HAP-1 (cell line): Measurements from ENCODE around the gene PEBP1.

ENCODE experiments used
- DNase-seq, 2 experiments: peaks; one replicate each; pipeline ENCODE4 v3.0.0-alpha.2; 2016 to 2020; ENCODE audit warnings: low spot score in 2 of 2
- H3K27me3 ChIP-seq: fragments of 250-450 bp; sonication (Bioruptor Pico); 2 replicates; pipeline ENCODE4 v1.5.1; 2020; ENCODE audit warnings: low read depth, mild to moderate bottlenecking, moderate library complexity
- H3K36me3 ChIP-seq: fragments of 250-450 bp; sonication (Bioruptor Pico); replicated peaks from 2 replicates; pipeline ENCODE4 v1.5.1; 2020; ENCODE audit warnings: mild to moderate bottlenecking
- H3K4me1 ChIP-seq: fragments of 250-450 bp; sonication (Bioruptor Pico); 2 replicates; pipeline ENCODE4 v1.5.1; 2020; ENCODE audit warnings: mild to moderate bottlenecking
- H3K4me3 ChIP-seq: fragments of 250-450 bp; sonication (Bioruptor Pico); 2 replicates; pipeline ENCODE4 v1.5.1; 2020; ENCODE audit warnings: mild to moderate bottlenecking, moderate library complexity
- H3K9me3 ChIP-seq: fragments of 250-450 bp; sonication (Bioruptor Pico); 2 replicates; pipeline ENCODE4 v1.5.1; 2020; ENCODE audit warnings: mild to moderate bottlenecking, moderate library complexity
- in situ Hi-C: fragments of 300-500 bp; cut with MboI; formaldehyde crosslinking; loops from 3 replicates; pipeline ENCODE4 v1.14.3; 2020; ENCODE audit warnings: low sequenced_read_pairs, inconsistent platforms, mixed read lengths

The PEBP1 gene

DNA sequence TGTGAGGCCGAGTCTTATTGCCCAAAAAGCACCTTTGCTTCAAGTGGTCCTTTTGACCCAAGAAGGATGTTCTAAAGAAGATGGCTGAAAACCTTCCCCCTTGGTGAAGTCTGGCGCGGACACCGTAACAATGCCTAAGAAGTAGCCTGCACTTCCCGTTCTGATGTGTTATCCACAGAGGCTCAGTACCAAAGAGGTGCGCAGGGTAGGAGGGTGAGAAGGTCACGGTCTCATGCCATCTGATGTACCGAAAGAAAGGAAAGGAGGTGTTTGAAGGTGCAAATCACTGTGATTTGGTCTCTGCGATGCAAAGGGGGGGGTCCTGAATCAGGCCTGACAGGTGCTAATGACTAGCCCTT, 9.9 kb downstream of the PEBP1 start:
- no peak overlapping the region for H3K4me3 ChIP-seq
- in situ Hi-C loops: no loop called here
- no peak for DNase-seq
- H3K27me3 ChIP-seq: no peaks in the 10 kb centered on the region
- H3K4me1 ChIP-seq: no peaks in the 10 kb centered on the region
- peaks cover 56% of the 10 kb centered on the region for H3K36me3 ChIP-seq
- H3K9me3 ChIP-seq: no peaks in the 10 kb centered on the region

DNA sequence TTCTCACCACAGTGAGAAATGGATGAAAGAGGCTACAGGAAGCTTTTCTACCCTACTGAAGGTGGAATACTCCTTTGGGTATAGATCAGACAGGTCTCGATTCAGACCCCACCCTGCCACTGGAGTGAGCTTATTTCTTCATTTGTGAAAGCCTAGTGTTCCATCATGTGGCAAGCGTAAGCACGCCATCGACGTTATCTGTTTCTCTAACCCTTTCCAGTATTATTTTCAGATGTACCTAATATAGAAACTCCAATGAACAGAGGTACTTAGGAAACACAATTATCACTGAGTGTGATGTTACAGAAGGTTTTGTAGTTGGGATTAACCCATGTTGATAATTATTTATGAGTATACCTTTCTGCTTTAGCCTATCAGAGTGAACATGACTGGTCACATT, 12.4 kb downstream of the PEBP1 start:
- H3K4me1 ChIP-seq: no peaks in the 10 kb centered on the region
- no peaks in the 10 kb centered on the region for H3K27me3 ChIP-seq
- no peak overlapping the region for H3K4me3 ChIP-seq
- no peaks in the 10 kb centered on the region for H3K9me3 ChIP-seq
- in situ Hi-C loops: no loop called here
- no peak for DNase-seq
- peaks cover 36% of the 10 kb centered on the region for H3K36me3 ChIP-seq

GRCh38 chr12:118150625-118151024, 14.7 kb downstream of the PEBP1 start:
- in situ Hi-C loops: no loop called here
- no peaks in the 10 kb centered on the region for H3K27me3 ChIP-seq
- DNase-seq: no peak
- no peak overlapping the region for H3K4me3 ChIP-seq
- no peaks in the 10 kb centered on the region for H3K4me1 ChIP-seq
- H3K9me3 ChIP-seq: no peaks in the 10 kb centered on the region
- H3K36me3 ChIP-seq: peaks cover 20% of the 10 kb centered on the region

GRCh38 chr12:118151755-118152154, 15.8 kb downstream of the PEBP1 start:
- Histone ChIP-seq H3K36me3 (peaks cover 14% of the 10 kb centered on the region), H3K4me1 (no peaks in the 10 kb centered on the region), H3K27me3 (no peaks in the 10 kb centered on the region), H3K4me3 (no peak overlapping the region), H3K9me3 (no peaks in the 10 kb centered on the region)
- in situ Hi-C loops: no loop called here
- DNase-seq: no peak

- in situ Hi-C loops: no loop called here
- no peaks in the 10 kb centered on the region for H3K9me3 ChIP-seq
- no peak for DNase-seq
- no peak overlapping the region for H3K4me3 ChIP-seq
- no peaks in the 10 kb centered on the region; the same call in none of the 2 replicates for H3K4me1 ChIP-seq
- H3K36me3 ChIP-seq: no peaks in the 10 kb centered on the region
- no peaks in the 10 kb centered on the region for H3K27me3 ChIP-seq
Observed at GRCh38 chr12:118160536-118160935, 24.6 kb downstream of the PEBP1 start.

- Histone ChIP-seq H3K36me3 (no peaks in the 10 kb centered on the region), H3K4me1 (no peaks in the 10 kb centered on the region; the same call in none of the 2 replicates), H3K4me3 (no peak overlapping the region), H3K9me3 (no peaks in the 10 kb centered on the region), H3K27me3 (no peaks in the 10 kb centered on the region)
- peak; percentile 15 to 49 for DNase-seq
- in situ Hi-C loops: no loop called here
Observed at GRCh38 chr12:118164798-118165486, 29.0 kb downstream of the PEBP1 start.

DNA sequence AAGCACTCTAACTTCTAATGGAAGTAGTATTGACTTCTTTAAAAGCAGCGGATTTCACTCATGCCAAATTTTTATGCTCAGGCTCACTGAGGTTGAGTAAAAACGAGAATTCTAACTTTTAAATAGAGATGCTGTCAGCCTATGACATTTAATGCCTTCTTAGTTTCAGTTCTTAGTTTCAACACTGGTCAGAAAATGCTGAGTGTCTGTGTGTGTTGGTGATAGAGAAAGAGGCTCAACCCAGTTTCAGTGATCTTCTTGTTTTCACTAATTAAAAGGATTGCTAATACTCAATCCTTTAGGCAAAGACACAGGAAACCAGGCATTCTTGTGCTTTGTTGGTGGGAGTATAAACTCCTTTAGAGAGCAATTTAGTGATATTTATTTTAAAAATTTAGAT, 31.0 kb downstream of the PEBP1 start:
- no peak overlapping the region for H3K4me3 ChIP-seq
- H3K36me3 ChIP-seq: peaks cover 4% of the 10 kb centered on the region; the same call in 1 of the 2 replicates
- no peaks in the 10 kb centered on the region; the same call in 1 of the 2 replicates for H3K4me1 ChIP-seq
- in situ Hi-C loops: no loop called here
- no peak for DNase-seq
- no peaks in the 10 kb centered on the region for H3K9me3 ChIP-seq
- H3K27me3 ChIP-seq: no peaks in the 10 kb centered on the region

DNA sequence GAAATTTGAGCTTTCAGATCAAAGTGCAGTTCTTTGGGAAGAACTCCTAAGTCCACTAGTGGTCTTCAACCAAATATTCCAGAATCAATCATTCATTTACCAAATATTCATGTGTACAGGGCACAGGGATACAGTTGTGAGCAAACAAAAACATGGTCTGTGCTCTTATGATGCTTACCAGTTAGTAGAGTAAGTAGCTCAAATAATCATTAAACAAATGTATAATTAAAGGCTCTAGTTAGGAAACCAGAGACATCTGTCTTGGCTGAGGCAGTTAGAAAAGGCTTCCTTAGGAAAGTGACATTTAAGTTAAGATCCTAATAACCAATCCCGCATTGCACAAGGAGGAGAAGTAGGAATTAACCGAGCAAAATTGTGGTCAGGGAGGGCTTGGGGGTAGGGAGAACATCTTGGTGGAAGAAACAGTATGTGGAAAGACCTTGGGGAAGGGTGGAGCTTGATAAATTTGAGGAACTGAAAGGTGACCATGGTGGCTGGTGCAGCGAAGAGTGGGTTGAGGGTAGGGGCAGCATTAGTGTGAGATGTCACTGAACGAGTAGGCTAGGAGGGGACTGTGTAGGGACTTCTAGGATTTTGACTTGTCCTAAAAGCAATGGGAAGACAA, 40.0 kb downstream of the PEBP1 start:
- in situ Hi-C loops: loop anchor here (10.0 kb wide), 1 partner anchor 199 kb away; the partner anchor contains the start of genes SUDS3 and TAOK3
- DNase-seq: no peak
- no peaks in the 10 kb centered on the region for H3K4me1 ChIP-seq
- H3K9me3 ChIP-seq: no peaks in the 10 kb centered on the region
- H3K27me3 ChIP-seq: no peaks in the 10 kb centered on the region
- H3K36me3 ChIP-seq: peaks cover 17% of the 10 kb centered on the region
- H3K4me3 ChIP-seq: no peak overlapping the region

GRCh38 chr12:118183155-118183554, 47.2 kb downstream of the PEBP1 start:
- in situ Hi-C loops: no loop called here
- 0 out of 2 replicates have a peak, but pooled peaks cover 2% of the 10 kb centered on the region for H3K4me1 ChIP-seq

DNA sequence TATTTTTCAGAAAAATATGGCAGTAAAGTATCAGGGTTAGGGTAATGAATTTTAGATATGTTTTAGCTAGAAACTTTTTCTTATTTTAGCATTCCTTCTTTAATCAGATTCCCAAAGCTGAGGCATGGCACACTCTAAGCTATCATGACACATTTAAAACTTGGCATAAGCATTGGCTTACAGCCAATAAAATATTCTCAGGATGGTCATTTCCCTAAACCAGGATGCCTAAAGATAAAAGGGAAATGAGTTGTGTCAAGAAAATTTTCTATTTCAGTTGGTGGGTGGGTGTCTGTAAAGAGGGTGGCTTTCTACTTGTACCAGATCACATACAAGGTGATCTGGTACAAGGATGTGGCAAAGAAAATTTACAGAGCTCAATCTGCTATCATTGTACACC, 47.8 kb downstream of the PEBP1 start:
- no peak for DNase-seq
- Histone ChIP-seq H3K4me1 (0 out of 2 replicates have a peak, but pooled peaks cover 2% of the 10 kb centered on the region), H3K9me3 (no peaks in the 10 kb centered on the region), H3K4me3 (no peak overlapping the region), H3K27me3 (no peaks in the 10 kb centered on the region), H3K36me3 (no peaks in the 10 kb centered on the region; the same call in none of the 2 replicates)
- in situ Hi-C loops: no loop called here

More at GRCh38 chr12:118183155-118183554, 47.2 kb downstream of the PEBP1 start:
- Histone ChIP-seq H3K9me3 (no peaks in the 10 kb centered on the region), H3K27me3 (no peaks in the 10 kb centered on the region), H3K4me3 (no peak overlapping the region), H3K36me3 (no peaks in the 10 kb centered on the region; the same call in none of the 2 replicates)
- no peak for DNase-seq

DNA sequence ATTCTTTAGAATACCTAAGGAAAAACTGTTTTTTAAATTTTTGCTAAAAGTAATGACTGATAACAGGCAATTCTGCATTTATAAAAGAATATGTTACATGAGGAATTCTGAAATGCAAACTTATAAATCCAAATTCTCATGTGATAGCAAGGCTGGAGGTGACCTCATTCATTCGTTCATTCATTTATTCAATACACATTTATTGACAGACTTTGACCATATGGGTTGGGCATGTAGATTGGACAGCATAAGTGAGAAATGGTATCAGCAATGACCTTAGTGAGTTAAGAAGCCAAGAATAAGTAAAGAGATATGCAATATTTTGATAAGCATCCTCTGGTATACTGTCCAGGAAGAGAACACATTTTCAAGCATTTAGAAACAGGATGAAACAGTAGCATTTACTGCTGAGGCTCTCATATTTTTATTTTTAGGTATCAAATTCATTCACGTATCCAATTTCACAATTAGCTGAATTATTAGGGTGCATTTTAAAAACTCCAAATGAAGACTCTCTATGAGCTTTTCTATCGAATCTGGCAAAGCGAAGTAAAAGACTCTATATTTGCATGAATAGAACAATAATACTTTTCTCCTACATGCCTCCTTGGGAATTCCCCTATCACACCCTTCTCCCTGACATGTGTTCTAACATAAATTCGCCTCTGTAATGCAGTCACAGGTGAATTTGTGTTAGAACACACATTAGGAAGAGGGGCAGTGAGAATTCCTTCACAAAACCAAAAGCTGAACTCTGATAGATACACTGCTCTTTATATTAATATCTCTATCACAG, 49.9 kb downstream of the PEBP1 start:
- Histone ChIP-seq H3K9me3 (no peaks in the 10 kb centered on the region), H3K4me3 (no peak overlapping the region), H3K36me3 (no peaks in the 10 kb centered on the region; the same call in none of the 2 replicates), H3K27me3 (no peaks in the 10 kb centered on the region), H3K4me1 (0 out of 2 replicates have a peak, but pooled peaks cover 2% of the 10 kb centered on the region)
- in situ Hi-C loops: no loop called here
- no peak for DNase-seq

- DNase-seq: no peak
- in situ Hi-C loops: no loop called here
- H3K9me3 ChIP-seq: no peaks in the 10 kb centered on the region
- H3K4me3 ChIP-seq: no peak overlapping the region
- H3K4me1 ChIP-seq: no peaks in the 10 kb centered on the region; the same call in 1 of the 2 replicates
- H3K36me3 ChIP-seq: no peaks in the 10 kb centered on the region
- no peaks in the 10 kb centered on the region for H3K27me3 ChIP-seq
Observed at GRCh38 chr12:118187751-118188435, 52.0 kb downstream of the PEBP1 start.

- H3K9me3 ChIP-seq: no peaks in the 10 kb centered on the region
- peaks cover under 1% of the 10 kb centered on the region; the same call in 1 of the 2 replicates for H3K4me1 ChIP-seq
- no peak overlapping the region for H3K4me3 ChIP-seq
- in situ Hi-C loops: no loop called here
- no peaks in the 10 kb centered on the region for H3K36me3 ChIP-seq
- no peak for DNase-seq
- H3K27me3 ChIP-seq: no peaks in the 10 kb centered on the region
Observed at GRCh38 chr12:118188690-118189371, 52.9 kb downstream of the PEBP1 start.
